ENCODE measurements around the gene IMMP2L.

IMMP2L gene

GRCh38 chr7:111556977-111557376 is 5.3 kb downstream of the IMMP2L start:
- TF ChIP-seq POLR2AphosphoS5 (IDR thresholded peaks at IDR 0.05; ENCODE audit: low read depth, low read length) (no peak), TAF1 (IDR thresholded peaks at IDR 0.05; ENCODE audit: borderline replicate concordance, insufficient read depth, low read length) (no peak), SIN3A (IDR thresholded peaks at IDR 0.05; ENCODE audit: borderline replicate concordance, insufficient read depth, low read length) (no peak), FOXP2 (optimal IDR thresholded peaks at IDR 0.05; ENCODE audit: borderline replicate concordance, extremely low read depth, extremely low read length, insufficient read depth) (no peak)
- TF ChIP-seq, protein P1, sequence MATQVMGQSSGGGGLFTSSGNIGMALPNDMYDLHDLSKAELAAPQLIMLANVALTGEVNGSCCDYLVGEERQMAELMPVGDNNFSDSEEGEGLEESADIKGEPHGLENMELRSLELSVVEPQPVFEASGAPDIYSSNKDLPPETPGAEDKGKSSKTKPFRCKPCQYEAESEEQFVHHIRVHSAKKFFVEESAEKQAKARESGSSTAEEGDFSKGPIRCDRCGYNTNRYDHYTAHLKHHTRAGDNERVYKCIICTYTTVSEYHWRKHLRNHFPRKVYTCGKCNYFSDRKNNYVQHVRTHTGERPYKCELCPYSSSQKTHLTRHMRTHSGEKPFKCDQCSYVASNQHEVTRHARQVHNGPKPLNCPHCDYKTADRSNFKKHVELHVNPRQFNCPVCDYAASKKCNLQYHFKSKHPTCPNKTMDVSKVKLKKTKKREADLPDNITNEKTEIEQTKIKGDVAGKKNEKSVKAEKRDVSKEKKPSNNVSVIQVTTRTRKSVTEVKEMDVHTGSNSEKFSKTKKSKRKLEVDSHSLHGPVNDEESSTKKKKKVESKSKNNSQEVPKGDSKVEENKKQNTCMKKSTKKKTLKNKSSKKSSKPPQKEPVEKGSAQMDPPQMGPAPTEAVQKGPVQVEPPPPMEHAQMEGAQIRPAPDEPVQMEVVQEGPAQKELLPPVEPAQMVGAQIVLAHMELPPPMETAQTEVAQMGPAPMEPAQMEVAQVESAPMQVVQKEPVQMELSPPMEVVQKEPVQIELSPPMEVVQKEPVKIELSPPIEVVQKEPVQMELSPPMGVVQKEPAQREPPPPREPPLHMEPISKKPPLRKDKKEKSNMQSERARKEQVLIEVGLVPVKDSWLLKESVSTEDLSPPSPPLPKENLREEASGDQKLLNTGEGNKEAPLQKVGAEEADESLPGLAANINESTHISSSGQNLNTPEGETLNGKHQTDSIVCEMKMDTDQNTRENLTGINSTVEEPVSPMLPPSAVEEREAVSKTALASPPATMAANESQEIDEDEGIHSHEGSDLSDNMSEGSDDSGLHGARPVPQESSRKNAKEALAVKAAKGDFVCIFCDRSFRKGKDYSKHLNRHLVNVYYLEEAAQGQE (IDR thresholded peaks at IDR 0.05; ENCODE audit: insufficient read depth in 1 of 2, low read depth in 2 of 2, low read length in 2 of 2): no peak

DNA sequence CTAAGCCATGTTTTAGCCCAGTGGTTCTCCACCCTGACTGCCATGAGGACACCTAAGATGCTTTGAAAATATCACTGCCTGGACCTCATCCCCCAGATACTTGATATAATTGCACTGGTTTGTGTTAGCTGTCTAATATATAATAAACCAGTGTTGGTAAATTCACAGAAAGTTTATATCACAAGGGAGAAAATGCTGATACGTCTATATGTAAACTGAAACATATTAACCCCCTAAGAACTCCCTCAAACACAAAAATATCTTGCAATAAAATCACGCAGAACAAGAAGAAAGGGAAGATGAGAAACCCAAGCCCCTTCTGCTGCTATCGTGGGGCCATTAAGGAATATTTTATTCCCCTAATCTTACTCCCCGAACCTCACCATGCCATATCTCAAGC is 8.2 kb downstream of the IMMP2L start:
- TF ChIP-seq FOXP2 (optimal IDR thresholded peaks at IDR 0.05; ENCODE audit: borderline replicate concordance, extremely low read depth, extremely low read length, insufficient read depth) (no peak), POLR2AphosphoS5 (IDR thresholded peaks at IDR 0.05; ENCODE audit: low read depth, low read length) (no peak), TAF1 (IDR thresholded peaks at IDR 0.05; ENCODE audit: borderline replicate concordance, insufficient read depth, low read length) (no peak), SIN3A (IDR thresholded peaks at IDR 0.05; ENCODE audit: borderline replicate concordance, insufficient read depth, low read length) (no peak)
- TF ChIP-seq, protein P1 (IDR thresholded peaks at IDR 0.05; ENCODE audit: insufficient read depth in 1 of 2, low read depth in 2 of 2, low read length in 2 of 2): no peak

GRCh38 chr7:111541067-111541466 is 21.2 kb downstream of the IMMP2L start:
- TF ChIP-seq, protein P1 (IDR thresholded peaks at IDR 0.05; ENCODE audit: insufficient read depth in 1 of 2, low read depth in 2 of 2, low read length in 2 of 2): no peak

GRCh38 chr7:111540199-111540815 is 22.0 kb downstream of the IMMP2L start:
- TF ChIP-seq FOXP2 (optimal IDR thresholded peaks at IDR 0.05; ENCODE audit: borderline replicate concordance, extremely low read depth, extremely low read length, insufficient read depth) (no peak), POLR2AphosphoS5 (IDR thresholded peaks at IDR 0.05; ENCODE audit: low read depth, low read length) (no peak), TAF1 (IDR thresholded peaks at IDR 0.05; ENCODE audit: borderline replicate concordance, insufficient read depth, low read length) (no peak), SIN3A (IDR thresholded peaks at IDR 0.05; ENCODE audit: borderline replicate concordance, insufficient read depth, low read length) (no peak)
- TF ChIP-seq, protein P1 (IDR thresholded peaks at IDR 0.05; ENCODE audit: insufficient read depth in 1 of 2, low read depth in 2 of 2, low read length in 2 of 2): no peak

GRCh38 chr7:111537134-111537533 is 25.2 kb downstream of the IMMP2L start:
- no peak for TF ChIP-seq SIN3A (IDR thresholded peaks at IDR 0.05; ENCODE audit: borderline replicate concordance, insufficient read depth, low read length)
